Urothelium cell line (cell line): ENCODE results near the gene TLE2.

Source experiments
- DNase-seq: peaks from one replicate; pipeline ENCODE4 v3.0.0; 2011; ENCODE audit warnings: low spot score, mixed read lengths
- FAIRE-seq: peaks from 2 replicates; lab custom pipeline; 2011; peaks lifted over from hg19 to GRCh38; lab: Jason Lieb, UNC

TLE2 gene

DNA sequence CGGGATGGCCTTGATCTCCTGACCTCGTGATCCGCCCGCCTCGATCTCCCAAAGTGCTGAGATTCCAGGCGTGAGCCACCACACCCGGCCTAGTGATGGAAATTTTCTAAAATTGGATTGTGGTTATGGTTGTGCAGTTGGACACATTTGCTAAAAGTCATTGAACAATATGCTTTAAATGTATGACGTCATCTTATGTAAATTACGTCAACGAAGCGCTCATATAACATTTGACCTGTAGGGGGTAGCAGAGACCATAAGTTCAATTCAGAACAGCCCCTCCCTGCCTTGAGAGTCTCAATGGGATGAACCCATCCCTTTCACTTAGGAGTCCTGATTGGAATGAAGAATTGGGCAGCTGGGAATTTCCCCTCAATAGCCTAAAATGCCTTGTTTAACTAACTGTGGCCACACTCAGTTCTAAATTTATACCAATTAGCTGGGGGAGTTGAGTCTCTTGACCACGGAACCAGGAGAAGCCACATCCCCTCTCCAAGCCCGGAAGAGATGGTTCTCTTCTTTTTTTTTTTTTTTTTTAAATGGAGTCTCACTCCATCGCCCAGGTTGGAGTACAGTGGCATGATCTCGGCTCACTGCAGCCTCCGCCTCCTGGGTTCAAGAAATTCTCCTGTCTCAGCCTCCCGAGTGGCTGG lies 66.9 kb downstream of the TLE2 start:
- FAIRE-seq (no peak), DNase-seq (peak; percentile 17)

DNA sequence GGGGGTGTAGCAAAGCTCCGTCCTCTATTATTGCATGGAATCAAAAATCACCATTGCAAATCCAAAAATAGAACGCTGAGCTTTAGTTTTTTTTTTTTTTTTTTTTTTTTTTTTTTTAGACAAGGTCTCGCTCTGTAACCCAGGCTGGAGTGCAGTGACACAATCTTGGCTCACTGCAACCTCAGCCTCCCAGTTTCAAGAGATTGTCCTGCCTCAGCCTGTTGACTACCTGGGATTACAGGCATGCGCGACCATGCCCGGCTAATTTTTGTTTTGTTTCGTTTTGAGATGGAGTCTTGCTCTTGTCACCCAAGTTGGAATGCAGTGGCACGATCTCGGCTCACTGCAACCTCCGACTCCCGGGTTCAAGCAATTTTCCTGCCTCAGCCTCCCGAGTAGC lies 69.0 kb downstream of the TLE2 start:
- FAIRE-seq: no peak
- no peak for DNase-seq

GRCh38 chr19:2957160-2957559 lies 71.9 kb downstream of the TLE2 start:
- FAIRE-seq (no peak), DNase-seq (no peak)

GRCh38 chr19:2952953-2953481 lies 76.1 kb downstream of the TLE2 start:
- FAIRE-seq: no peak
- no peak for DNase-seq

- peak; percentile 96 for DNase-seq
- no peak for FAIRE-seq
Observed at GRCh38 chr19:2950286-2951124, 78.6 kb downstream of the TLE2 start.

DNA sequence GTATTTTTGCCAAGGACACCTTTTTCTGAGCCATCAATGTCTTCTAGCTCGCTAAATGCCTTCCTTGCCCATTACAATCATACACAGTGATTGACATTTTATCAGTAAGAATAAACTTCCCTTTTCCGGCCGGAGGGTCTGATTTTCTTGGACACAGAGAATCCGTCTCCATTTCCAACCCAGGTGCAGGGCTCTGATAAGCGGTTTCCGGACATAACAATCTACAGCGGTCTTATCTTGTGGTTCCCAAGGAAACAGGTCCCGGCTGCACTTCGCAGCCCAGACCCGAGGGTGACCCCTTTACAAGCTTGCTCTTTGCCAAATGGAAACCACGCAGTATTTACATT lies 79.2 kb downstream of the TLE2 start:
- no peak for FAIRE-seq

More for the DNA sequence above, 79.2 kb downstream of the TLE2 start:
- no peak for DNase-seq
